Measurements from ENCODE around the gene PKNOX2. TPM values are rescaled to one million over a fixed set of nuclear protein-coding genes. Genes with fewer than 3 reads are reported as not detected.

The PKNOX2 gene
- total RNA-seq, 5 donors from 2014 or later (not counting 1 experiment from before 2014, with no cell fraction given), result 0.55 TPM; not detected in 4

DNA sequence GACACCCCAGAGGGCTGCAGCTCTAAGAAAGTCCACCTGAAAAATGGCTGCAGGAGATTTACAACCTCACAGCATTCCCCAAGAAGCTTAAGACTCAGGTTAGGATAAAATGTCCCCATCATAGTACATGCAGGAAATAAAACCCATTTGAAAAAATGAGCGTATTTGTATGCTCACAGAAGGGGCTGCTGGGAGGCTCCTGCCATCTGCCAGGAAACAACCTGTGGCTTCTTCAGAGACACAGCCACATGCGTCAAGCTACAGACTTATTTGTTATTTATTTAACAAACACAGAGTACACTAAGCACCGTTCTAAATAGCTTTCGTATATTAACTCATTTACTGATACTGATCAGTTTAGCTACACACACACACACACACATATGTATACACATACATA, 258.1 kb downstream of the PKNOX2 start:
- H3K4me3 Mint-ChIP-seq, result no peak overlapping the region
- no peak overlapping the region for H3K27ac Mint-ChIP-seq
- H3K4me1 Mint-ChIP-seq, result peaks cover 0 to 3% (median 0%) of the 10 kb centered on the region in 3 donors
- ChIA-PET CTCF (no interaction called here), POLR2A (no interaction called here)
- H3K9me3 ChIP-seq, result no peaks in the 10 kb centered on the region
- 80% methylated on average over 1 of the region's 4 CpGs for WGBS (ENCODE audit: insufficient coverage)
- no peaks in the 10 kb centered on the region for H3K9me3 Mint-ChIP-seq
- no peak overlapping the region for H3K4me3 ChIP-seq (ENCODE audit: control insufficient read depth in 1 of 2, extremely low read depth in 1 of 2, low read length in 1 of 2)
- H3K27me3 ChIP-seq (replicated peaks in 1 of 2; ENCODE audit: control insufficient read depth in 2 of 2, extremely low read depth in 1 of 2, insufficient read depth in 2 of 2, low read length in 1 of 2), result peaks cover 0 to 9% of the 10 kb centered on the region in 2 experiments
- no peaks in the 10 kb centered on the region for H3K4me1 ChIP-seq (ENCODE audit: control insufficient read depth in 1 of 2, extremely low read depth in 1 of 2, insufficient read depth in 2 of 2, low read length in 2 of 2)
- DNase-seq (no peak), ATAC-seq (replicated peaks in 1 of 4) (no peak)
- peaks cover 7 to 18% of the 10 kb centered on the region in 2 donors for H3K27me3 Mint-ChIP-seq
- no peaks in the 10 kb centered on the region for H3K36me3 ChIP-seq (ENCODE audit: control insufficient read depth in 2 of 2, extremely low read depth in 1 of 2, insufficient read depth in 1 of 2, low read length in 1 of 2)
- no peak overlapping the region for H3K27ac ChIP-seq (ENCODE audit: low read length)
- no peaks in the 10 kb centered on the region for H3K36me3 Mint-ChIP-seq

DNA sequence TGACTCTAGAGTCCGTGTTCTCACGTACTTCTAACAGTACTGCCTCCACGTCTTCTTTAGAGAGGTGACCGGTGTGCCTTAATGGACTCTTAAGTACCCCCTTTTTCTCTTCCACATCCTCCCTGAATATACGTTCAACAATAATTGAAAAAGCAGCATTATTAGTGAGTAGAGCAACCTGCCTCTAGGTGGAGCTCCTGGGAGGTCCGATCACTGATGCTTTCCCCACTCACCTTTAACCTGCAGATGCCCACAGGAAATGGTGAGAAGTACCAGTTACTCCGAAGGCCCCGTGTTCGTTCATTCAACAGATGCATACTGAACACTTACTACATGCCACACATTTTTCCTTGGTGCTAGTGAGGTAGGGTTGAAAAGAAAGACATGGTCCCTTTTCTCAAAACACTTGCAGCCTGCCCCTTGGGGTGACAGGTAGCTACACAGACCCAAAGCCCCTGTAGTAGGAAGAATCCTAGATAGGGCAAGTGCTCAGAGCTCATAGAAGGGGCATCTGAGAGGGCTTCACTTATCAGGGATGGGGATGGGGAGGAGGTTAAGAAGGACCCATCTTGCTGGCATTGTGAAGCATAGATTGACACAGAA, 258.8 kb downstream of the PKNOX2 start:
- Mint-ChIP-seq H3K27me3 (peaks cover 10 to 19% of the 10 kb centered on the region in 2 donors), H3K4me1 (peaks cover 0 to 3% (median 0%) of the 10 kb centered on the region in 3 donors), H3K36me3 (no peaks in the 10 kb centered on the region), H3K9me3 (no peaks in the 10 kb centered on the region), H3K4me3 (no peak overlapping the region), H3K27ac (no peak overlapping the region)
- Histone ChIP-seq H3K27ac (ENCODE audit: low read length) (no peak overlapping the region), H3K9me3 (no peaks in the 10 kb centered on the region), H3K36me3 (ENCODE audit: control insufficient read depth in 2 of 2, extremely low read depth in 1 of 2, insufficient read depth in 1 of 2, low read length in 1 of 2) (no peaks in the 10 kb centered on the region), H3K27me3 (replicated peaks in 1 of 2; ENCODE audit: control insufficient read depth in 2 of 2, extremely low read depth in 1 of 2, insufficient read depth in 2 of 2, low read length in 1 of 2) (peaks cover 0 to 8% of the 10 kb centered on the region in 2 experiments), H3K4me1 (ENCODE audit: control insufficient read depth in 1 of 2, extremely low read depth in 1 of 2, insufficient read depth in 2 of 2, low read length in 2 of 2) (no peaks in the 10 kb centered on the region), H3K4me3 (ENCODE audit: control insufficient read depth in 1 of 2, extremely low read depth in 1 of 2, low read length in 1 of 2) (no peak overlapping the region)
- peak in 1 of 35 experiments; percentile 12 for DNase-seq
- 71% methylated on average over 1 of the region's 9 CpGs for WGBS (ENCODE audit: insufficient coverage)
- ChIA-PET POLR2A (no interaction called here), CTCF (no interaction called here)
- no peak for ATAC-seq (replicated peaks in 1 of 4)

DNA sequence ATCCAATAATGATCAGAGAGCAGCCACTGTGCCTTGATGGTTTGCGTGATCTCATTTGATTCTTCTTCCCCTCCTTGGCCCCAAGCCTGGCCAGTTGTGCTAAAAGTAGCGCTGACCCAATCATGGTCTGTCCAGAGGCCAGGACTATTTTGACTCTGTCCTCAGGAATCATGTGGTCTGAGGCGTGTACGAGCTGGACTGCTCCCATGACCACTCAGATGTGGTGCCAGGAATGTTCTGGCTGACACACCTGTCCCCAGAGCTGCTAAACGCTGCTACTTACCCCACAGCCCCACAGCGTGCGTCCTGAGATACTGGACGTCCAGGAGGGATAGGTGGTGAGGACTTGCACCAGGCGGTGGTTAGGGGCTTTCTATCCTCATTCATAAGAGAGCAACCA, 261.1 kb downstream of the PKNOX2 start:
- Histone ChIP-seq H3K27me3 (replicated peaks in 1 of 2; ENCODE audit: control insufficient read depth in 2 of 2, extremely low read depth in 1 of 2, insufficient read depth in 2 of 2, low read length in 1 of 2) (peaks cover 0 to 23% of the 10 kb centered on the region in 2 experiments), H3K4me3 (ENCODE audit: control insufficient read depth in 1 of 2, extremely low read depth in 1 of 2, low read length in 1 of 2) (no peak overlapping the region), H3K27ac (ENCODE audit: low read length) (no peak overlapping the region), H3K9me3 (no peaks in the 10 kb centered on the region), H3K4me1 (ENCODE audit: control insufficient read depth in 1 of 2, extremely low read depth in 1 of 2, insufficient read depth in 2 of 2, low read length in 2 of 2) (no peaks in the 10 kb centered on the region), H3K36me3 (ENCODE audit: control insufficient read depth in 2 of 2, extremely low read depth in 1 of 2, insufficient read depth in 1 of 2, low read length in 1 of 2) (no peaks in the 10 kb centered on the region)
- H3K9me3 Mint-ChIP-seq, result no peaks in the 10 kb centered on the region
- H3K36me3 Mint-ChIP-seq, result no peaks in the 10 kb centered on the region
- H3K27ac Mint-ChIP-seq, result no peak overlapping the region
- no peak for ATAC-seq (replicated peaks in 1 of 4)
- POLR2A ChIA-PET, result no interaction called here
- no peak for DNase-seq
- H3K4me3 Mint-ChIP-seq, result no peak overlapping the region
- CTCF ChIA-PET, result no interaction called here
- H3K27me3 Mint-ChIP-seq, result peaks cover 13 to 22% of the 10 kb centered on the region in 2 donors
- peaks cover 0 to 3% (median 0%) of the 10 kb centered on the region in 3 donors for H3K4me1 Mint-ChIP-seq
- WGBS (ENCODE audit: insufficient coverage), result 78% methylated on average over 5 of the region's 9 CpGs

DNA sequence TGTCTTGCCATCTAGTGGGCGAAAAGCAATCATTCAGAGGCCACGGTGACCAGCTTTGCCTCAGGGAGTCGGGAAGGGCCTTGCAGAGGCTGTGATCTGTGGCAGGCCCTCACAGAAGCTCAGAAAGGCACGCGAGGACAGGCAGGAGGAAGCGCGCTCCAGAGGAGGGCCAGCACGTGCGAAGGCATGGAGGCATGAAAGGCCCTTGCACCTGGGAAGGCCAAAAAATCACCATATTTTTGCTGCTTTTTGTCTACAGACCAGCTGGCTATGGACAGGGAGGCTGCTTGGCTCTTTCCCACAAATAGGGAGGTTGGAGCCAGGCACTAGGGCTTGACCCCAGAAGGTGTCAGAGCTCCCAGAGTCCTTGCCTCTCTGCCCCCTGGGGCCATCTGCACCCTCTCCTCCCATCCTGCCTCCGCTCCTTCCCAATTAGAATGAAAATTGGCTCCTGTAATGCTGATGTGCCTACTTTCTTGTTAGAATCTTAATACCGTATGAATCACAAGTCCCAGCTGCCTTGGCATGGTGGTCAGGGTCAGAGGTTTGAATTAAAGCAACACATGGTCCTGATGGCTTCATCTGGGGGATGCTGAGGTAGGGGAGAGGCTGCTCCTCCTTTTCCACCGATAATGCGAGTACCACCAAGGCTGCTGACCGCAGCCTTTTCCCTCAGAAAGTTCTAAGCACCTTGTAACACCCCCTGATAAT, 262.4 kb downstream of the PKNOX2 start:
- Histone ChIP-seq H3K27me3 (replicated peaks in 1 of 2; ENCODE audit: control insufficient read depth in 2 of 2, extremely low read depth in 1 of 2, insufficient read depth in 2 of 2, low read length in 1 of 2) (peaks cover 0 to 32% of the 10 kb centered on the region in 2 experiments), H3K27ac (ENCODE audit: low read length) (no peak overlapping the region), H3K4me1 (ENCODE audit: control insufficient read depth in 1 of 2, extremely low read depth in 1 of 2, insufficient read depth in 2 of 2, low read length in 2 of 2) (no peaks in the 10 kb centered on the region), H3K9me3 (no peaks in the 10 kb centered on the region), H3K4me3 (ENCODE audit: control insufficient read depth in 1 of 2, extremely low read depth in 1 of 2, low read length in 1 of 2) (no peak overlapping the region), H3K36me3 (ENCODE audit: control insufficient read depth in 2 of 2, extremely low read depth in 1 of 2, insufficient read depth in 1 of 2, low read length in 1 of 2) (no peaks in the 10 kb centered on the region)
- Mint-ChIP-seq H3K9me3 (no peaks in the 10 kb centered on the region), H3K4me1 (peaks cover 0 to 3% (median 0%) of the 10 kb centered on the region in 3 donors), H3K27ac (no peak overlapping the region), H3K27me3 (peaks cover 16 to 25% of the 10 kb centered on the region in 2 donors), H3K36me3 (no peaks in the 10 kb centered on the region), H3K4me3 (no peak overlapping the region)
- 85% methylated on average over 9 of the region's 14 CpGs for WGBS (ENCODE audit: insufficient coverage)
- ATAC-seq (replicated peaks in 1 of 4) (no peak), DNase-seq (no peak)
- ChIA-PET POLR2A (no interaction called here), CTCF (interaction anchor here in 1 of 2 donors (0.6 kb wide), 1 partner anchor 476 kb away, joined by 6 read pairs; the partner anchor contains the start of gene PUS3)

DNA sequence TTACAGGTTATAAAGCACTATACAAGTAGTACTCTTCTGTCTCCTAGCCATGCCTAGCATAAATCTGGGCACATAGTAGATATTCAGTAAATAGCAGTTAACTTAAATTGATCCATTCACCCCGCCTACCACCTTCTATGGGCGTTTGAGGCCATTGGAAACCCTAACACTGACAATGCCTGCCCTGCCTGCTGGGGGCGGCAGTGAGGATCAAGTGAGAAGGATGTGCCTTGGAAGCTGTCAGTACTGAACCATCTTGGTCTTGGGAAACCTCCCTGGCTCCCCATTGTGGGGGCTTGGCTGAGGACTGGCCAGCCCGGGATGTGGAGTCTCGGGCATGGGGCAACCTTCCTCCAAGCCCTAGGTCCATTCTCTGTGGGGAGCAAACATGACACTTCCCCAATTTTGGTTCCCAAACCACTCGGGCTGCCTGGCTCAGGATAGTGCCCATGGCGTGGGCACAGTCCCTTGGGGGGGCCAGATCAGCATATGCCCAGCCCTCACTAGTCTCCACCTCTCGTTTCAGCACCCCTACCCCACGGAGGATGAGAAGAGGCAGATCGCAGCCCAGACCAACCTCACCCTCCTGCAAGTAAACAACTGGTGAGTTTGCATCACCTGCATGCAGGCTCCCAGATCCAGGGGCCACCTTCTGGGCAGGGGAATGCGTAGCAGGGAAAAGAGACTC, 264.1 kb downstream of the PKNOX2 start:
- H3K4me1 Mint-ChIP-seq, result peaks cover 0 to 8% (median 3%) of the 10 kb centered on the region in 3 donors
- CTCF ChIA-PET, result interaction anchor here (0.5 to 0.6 kb wide), 2 partner anchors 10 to 756 kb away, joined by 3 read pairs; no protein-coding TSS in a partner anchor

DNA sequence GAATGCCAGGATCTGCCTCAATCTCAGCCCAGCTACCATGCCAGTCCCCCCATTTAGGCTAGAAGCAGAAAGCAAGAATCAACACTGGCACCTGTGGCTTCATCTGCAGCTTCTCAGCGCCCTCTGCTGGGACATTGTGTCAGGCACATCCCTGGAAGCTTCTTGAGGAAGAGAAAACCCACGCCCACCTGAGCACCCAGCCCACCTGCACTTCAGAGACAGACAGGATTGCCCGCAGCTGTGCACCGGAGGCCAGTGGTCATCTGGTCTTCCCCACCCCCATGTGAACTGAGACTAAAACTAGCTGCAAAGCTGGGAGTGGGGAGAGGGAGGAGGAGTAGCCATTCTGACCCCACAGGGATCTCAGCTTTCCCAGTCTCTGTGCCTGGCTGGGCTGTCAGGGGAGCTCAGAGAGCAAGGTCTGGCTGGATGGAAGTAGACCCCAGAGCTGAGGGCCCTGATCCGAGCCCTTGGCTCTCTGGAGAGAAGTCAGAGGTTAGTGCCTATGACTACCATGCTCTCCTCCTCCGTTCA, 264.7 kb downstream of the PKNOX2 start:
- Mint-ChIP-seq H3K9me3 (no peaks in the 10 kb centered on the region), H3K27me3 (peaks cover 20 to 36% of the 10 kb centered on the region in 2 donors), H3K27ac (no peak overlapping the region), H3K4me1 (peaks cover 0 to 8% (median 3%) of the 10 kb centered on the region in 3 donors), H3K36me3 (no peaks in the 10 kb centered on the region), H3K4me3 (no peak overlapping the region)
- ATAC-seq (replicated peaks in 1 of 4) (peak in 1 of 4 experiments; percentile 33), DNase-seq (peak in 25 of 35 experiments; percentile 7 to 56 (median 25))
- no peak overlapping the region for H3K27ac ChIP-seq (ENCODE audit: low read length)
- 60% methylated on average over 3 of the region's 6 CpGs for WGBS (ENCODE audit: insufficient coverage)
- H3K4me1 ChIP-seq (ENCODE audit: control insufficient read depth in 1 of 2, extremely low read depth in 1 of 2, insufficient read depth in 2 of 2, low read length in 2 of 2), result no peaks in the 10 kb centered on the region
- POLR2A ChIA-PET, result no interaction called here
- no peaks in the 10 kb centered on the region for H3K9me3 ChIP-seq
- H3K36me3 ChIP-seq (ENCODE audit: control insufficient read depth in 2 of 2, extremely low read depth in 1 of 2, insufficient read depth in 1 of 2, low read length in 1 of 2), result no peaks in the 10 kb centered on the region
- CTCF ChIA-PET, result interaction anchor here (0.6 kb wide), 2 partner anchors 14 to 756 kb away, joined by 3 to 9 read pairs; no protein-coding TSS in a partner anchor
- H3K4me3 ChIP-seq (ENCODE audit: control insufficient read depth in 1 of 2, extremely low read depth in 1 of 2, low read length in 1 of 2), result no peak overlapping the region
- peaks cover 0 to 32% of the 10 kb centered on the region in 2 experiments for H3K27me3 ChIP-seq (replicated peaks in 1 of 2; ENCODE audit: control insufficient read depth in 2 of 2, extremely low read depth in 1 of 2, insufficient read depth in 2 of 2, low read length in 1 of 2)

More for the DNA sequence above, 264.1 kb downstream of the PKNOX2 start:
- Histone ChIP-seq H3K27ac (ENCODE audit: low read length) (no peak overlapping the region), H3K9me3 (no peaks in the 10 kb centered on the region), H3K27me3 (replicated peaks in 1 of 2; ENCODE audit: control insufficient read depth in 2 of 2, extremely low read depth in 1 of 2, insufficient read depth in 2 of 2, low read length in 1 of 2) (peaks cover 0 to 30% of the 10 kb centered on the region in 2 experiments), H3K4me1 (ENCODE audit: control insufficient read depth in 1 of 2, extremely low read depth in 1 of 2, insufficient read depth in 2 of 2, low read length in 2 of 2) (no peaks in the 10 kb centered on the region), H3K36me3 (ENCODE audit: control insufficient read depth in 2 of 2, extremely low read depth in 1 of 2, insufficient read depth in 1 of 2, low read length in 1 of 2) (no peaks in the 10 kb centered on the region), H3K4me3 (ENCODE audit: control insufficient read depth in 1 of 2, extremely low read depth in 1 of 2, low read length in 1 of 2) (no peak overlapping the region)
- Mint-ChIP-seq H3K9me3 (no peaks in the 10 kb centered on the region), H3K27ac (no peak overlapping the region), H3K36me3 (no peaks in the 10 kb centered on the region), H3K27me3 (peaks cover 18 to 35% of the 10 kb centered on the region in 2 donors), H3K4me3 (no peak overlapping the region)
- 58% methylated on average over 8 of the region's 11 CpGs for WGBS (ENCODE audit: insufficient coverage)
- POLR2A ChIA-PET, result no interaction called here
- ATAC-seq (replicated peaks in 1 of 4) (no peak), DNase-seq (no peak)
